ENCODE results near the gene SPATA24. TPM values are rescaled to one million over a fixed set of nuclear protein-coding genes. Genes with fewer than 3 reads are reported as not detected.

Gene SPATA24
- total and polyA plus RNA-seq, 2 experiments from 2014 or later = 16.0 to 20.6 TPM

GRCh38 chr5:139388198-139388821 is 15.6 kb downstream of the SPATA24 start:
- no peaks in the 10 kb centered on the region for H4K20me1 ChIP-seq (replicated peaks; ENCODE audit: insufficient read depth)
- H3K27ac Mint-ChIP-seq = peak overlapping the region; percentile 84
- H3K4me2 ChIP-seq = peak overlapping the region; percentile 74
- DNase-seq (ENCODE audit: low spot score) (peak; percentile 69), ATAC-seq (no peak)
- H3K27me3 Mint-ChIP-seq (ENCODE audit: insufficient read depth, low read depth, poor library complexity) = peaks cover 34% of the 10 kb centered on the region
- H3K79me2 ChIP-seq (replicated peaks; ENCODE audit: insufficient read depth) = no peaks in the 10 kb centered on the region
- no peaks in the 10 kb centered on the region for H3K9me2 ChIP-seq (ENCODE audit: insufficient read depth)
- H3K27me3 ChIP-seq (ENCODE audit: insufficient read depth) = peaks cover 14% of the 10 kb centered on the region
- H3K4me3 ChIP-seq = peak overlapping the region; percentile 31
- H3K36me3 Mint-ChIP-seq (ENCODE audit: low read depth) = no peaks in the 10 kb centered on the region; the same call in 2 of the 3 replicates
- peak overlapping the region; percentile 89 for H2AFZ ChIP-seq
- no peak for TF ChIP-seq CTCF (conservative IDR thresholded peaks at IDR 0.05; ENCODE audit: low read depth in 2 of 2)
- TF ChIP-seq ZNF331 (CRISPR knock-in tag; IDR thresholded peaks at IDR 0.05; ENCODE audit: low read depth) = no peak
- no peak for TF ChIP-seq NANOG (IDR thresholded peaks at IDR 0.05; ENCODE audit: borderline replicate concordance)
- TF ChIP-seq POLR2AphosphoS5 (IDR thresholded peaks at IDR 0.05; ENCODE audit: low read depth) = no peak
- no peak for TF ChIP-seq EZH2 (IDR thresholded peaks at IDR 0.05; ENCODE audit: low read depth, unreplicated experiment)
- TF ChIP-seq ETS1 (IDR thresholded peaks at IDR 0.05) = no peak
- no peak for TF ChIP-seq JUNB (IDR thresholded peaks at IDR 0.05; ENCODE audit: unreplicated experiment)
- no peak for TF ChIP-seq ZNF114 (CRISPR knock-in tag; IDR thresholded peaks at IDR 0.05)
- no peak for TF ChIP-seq CREB1 (CRISPR knock-in tag; IDR thresholded peaks at IDR 0.05; ENCODE audit: low read depth)
- TF ChIP-seq STAT1 (IDR thresholded peaks at IDR 0.05; ENCODE audit: unreplicated experiment) = no peak
- no peak for TF ChIP-seq REST (IDR thresholded peaks at IDR 0.05; ENCODE audit: unreplicated experiment)
- TF ChIP-seq EZH2phosphoT487 (IDR thresholded peaks at IDR 0.05; ENCODE audit: unreplicated experiment) = no peak
- H3K4me1 Mint-ChIP-seq = peaks cover 31% of the 10 kb centered on the region
- H3K36me3 ChIP-seq (ENCODE audit: insufficient read depth) = no peaks in the 10 kb centered on the region
- peak overlapping the region; percentile 32; the same call in 1 of the 2 replicates for H3K27ac ChIP-seq (ENCODE audit: low read depth)
- H3F3A ChIP-seq (replicated peaks; ENCODE audit: low read depth) = peaks cover 8% of the 10 kb centered on the region; the same call in 1 of the 2 replicates
- no peaks in the 10 kb centered on the region for H3K9me3 Mint-ChIP-seq
- H3K4me1 ChIP-seq (ENCODE audit: insufficient read depth) = peaks cover 16% of the 10 kb centered on the region
- peak overlapping the region; percentile 41; the same call in 2 of the 3 replicates for H3K4me3 Mint-ChIP-seq

Measured in GM23338 (cell line).